B cell (primary cell): ENCODE measurements around the gene TBCA. TPM values are rescaled to one million over a fixed set of nuclear protein-coding genes. Genes with fewer than 3 reads are reported as not detected.

Experiments used
- ATAC-seq: fragments of 200-7000 bp; cut with Tn5 transposase; one replicate; pipeline ENCODE4 v1.10.0; 2021; ENCODE audit warnings: low read depth, mild to moderate bottlenecking, moderate number of reproducible peaks, moderate library complexity
- CTCF ChIA-PET: fragments of 350-600 bp; sonication (Branson Sonifier 250); formaldehyde crosslinking; loops from one replicate; lab custom pipeline; 2021; ENCODE audit warnings: antibody characterized with exemption, inconsistent platforms; lab: Charles Lee
- POLR2A ChIA-PET: fragments of 350-600 bp; sonication (Branson Sonifier 250); formaldehyde crosslinking; loops from one replicate; lab custom pipeline; 2021; ENCODE audit warnings: antibody characterized with exemption; lab: Charles Lee
- DNase-seq: peaks from one replicate; pipeline ENCODE4 v3.0.0; 2013
- H2AFZ ChIP-seq: 2 replicates; pipeline ENCODE4 v1.6.1; 2012; ENCODE audit warnings: mild to moderate bottlenecking, low read depth, low read length; ENCODE audit not compliant: insufficient read depth, poor library complexity, severe bottlenecking
- H3K27ac ChIP-seq, 2 donors: 1 replicate in 1 of 2; 2 replicates in 1 of 2; pipeline ENCODE4 v1.5.1; 2012 to 2013; ENCODE audit warnings: low read length in 2 of 2, mild to moderate bottlenecking in 2 of 2, moderate library complexity in 1 of 2
- H3K27me3 ChIP-seq, 4 experiments: fragments of 200-600 bp in 1 of 4; sonication (generic) in 1 of 4; replicated peaks in 1 of 4; 1 replicate in 2 of 4; 2 replicates in 2 of 4; pipeline versions ENCODE4 v1.6.1 to v1.7.0; 2013 to 2016; ENCODE audit warnings: low read length in 3 of 4, mild to moderate bottlenecking in 2 of 4, mixed read lengths in 1 of 4, moderate library complexity in 1 of 4; ENCODE audit not compliant: insufficient read depth in 4 of 4, control insufficient read depth in 3 of 4; ENCODE audit errors: control extremely low read depth in 1 of 4
- H3K36me3 ChIP-seq, 2 experiments: replicated peaks in 1 of 2; 1 replicate in 1 of 2; 2 replicates in 1 of 2; pipeline versions ENCODE4 v1.6.1 to v1.7.1; 2013; ENCODE audit warnings: low read length in 1 of 2; ENCODE audit not compliant: insufficient read depth in 2 of 2, control insufficient read depth in 1 of 2; ENCODE audit errors: control extremely low read depth in 1 of 2, extremely low read depth in 1 of 2
- H3K4me1 ChIP-seq, 2 donors: fragments of 200-600 bp in 1 of 2; sonication (generic) in 1 of 2; 1 replicate in 1 of 2; 2 replicates in 1 of 2; pipeline versions ENCODE4 v1.5.1 to v1.6.1; 2013 to 2017; ENCODE audit warnings: low read length in 2 of 2; ENCODE audit not compliant: control insufficient read depth in 2 of 2, insufficient read depth in 2 of 2
- H3K4me2 ChIP-seq: replicated peaks from 2 replicates; pipeline ENCODE3; 2012; ENCODE audit warnings: mild to moderate bottlenecking, low read depth, low read length; ENCODE audit not compliant: poor library complexity, severe bottlenecking
- H3K4me3 ChIP-seq, 5 experiments: fragments of 200-600 bp in 1 of 5; sonication (generic) in 1 of 5; 1 replicate in 3 of 5; 2 replicates in 2 of 5; pipeline versions ENCODE4 v1.5.1 to v1.7.0; 2011 to 2016; ENCODE audit warnings: low read length in 4 of 5, mild to moderate bottlenecking in 4 of 5, low read depth in 2 of 5, control low read depth in 1 of 5, moderate library complexity in 1 of 5; ENCODE audit not compliant: insufficient read depth in 1 of 5; ENCODE audit errors: control extremely low read depth in 1 of 5, extremely low read depth in 1 of 5
- H3K79me2 ChIP-seq: fragments of 200-600 bp; sonication (generic); one replicate; pipeline ENCODE4 v1.6.0; 2016; ENCODE audit warnings: low read length; ENCODE audit not compliant: control insufficient read depth, insufficient read depth
- H3K9ac ChIP-seq: fragments of 200-600 bp; sonication (generic); 2 replicates; pipeline ENCODE4 v1.6.1; 2017; ENCODE audit warnings: mild to moderate bottlenecking, low read length, moderate library complexity
- H3K9me3 ChIP-seq, 3 donors: one replicate each; pipeline versions ENCODE4 v1.6.1 to v1.7.1; 2013; ENCODE audit warnings: low read length in 2 of 3; ENCODE audit not compliant: control insufficient read depth in 2 of 3, insufficient read depth in 1 of 3; ENCODE audit errors: control extremely low read depth in 1 of 3
- H4K20me1 ChIP-seq: 2 replicates; pipeline ENCODE4 v1.6.0; 2012; ENCODE audit warnings: mild to moderate bottlenecking, low read length; ENCODE audit not compliant: insufficient read depth, control insufficient read depth, poor library complexity, severe bottlenecking
- H3K27ac Mint-ChIP-seq: one replicate; pipeline ENCODE4 v1.8.0; 2021; ENCODE audit warnings: mixed read lengths
- H3K27me3 Mint-ChIP-seq: one replicate; pipeline ENCODE4 v1.8.0; 2021; ENCODE audit warnings: mixed read lengths
- H3K4me1 Mint-ChIP-seq: one replicate; pipeline ENCODE4 v1.8.0; 2021; ENCODE audit warnings: mixed read lengths
- H3K4me3 Mint-ChIP-seq: one replicate; pipeline ENCODE4 v1.8.0; 2021; ENCODE audit warnings: mixed read lengths
- H3K9me3 Mint-ChIP-seq: one replicate; pipeline ENCODE4 v1.8.0; 2022; ENCODE audit warnings: mixed read lengths; ENCODE audit not compliant: insufficient read depth
- EZH2 ChIP-seq: IDR thresholded peaks from 2 replicates; pipeline ENCODE4 v1.6.1; 2012; ENCODE audit warnings: borderline replicate concordance, low read depth, mild to moderate bottlenecking, moderate library complexity, low read length; ENCODE audit not compliant: insufficient read depth, poor library complexity, severe bottlenecking
- WGBS: methylation state at CpG from one replicate; pipeline ENCODE4 v1.1.5; 2013; ENCODE audit warnings: missing lambda C conversion rate; ENCODE audit not compliant: insufficient coverage; 5-methylcytosine and 5-hydroxymethylcytosine counted together
- intact Hi-C: fragments of 100-400 bp; cut with micrococcal nuclease; formaldehyde crosslinking; loops from one replicate; pipeline ENCODE4 v1.10.0; 2022
- polyA plus RNA-seq: library from polyadenylated mRNA; depleted of rRNA; stranded (reverse); fragments of >200 nt; gene quantifications from 2 replicates; pipeline ENCODE4 v1.2.3, GENCODE V29; 2012
- total RNA-seq, 2 donors: library from RNA; stranded (reverse); fragments of 120-200 nt in 1 of 2; gene quantifications; 1 replicate in 1 of 2; 2 replicates in 1 of 2; pipeline versions ENCODE4 v1.2.3 to v1.2.4, GENCODE V29; 2013 to 2022
- TF ChIP-seq, protein P1 (sequence below): fragments of 200-600 bp; IDR thresholded peaks from one replicate; pipeline ENCODE4 v1.8.0; 2022; ENCODE audit warnings: antibody characterized with exemption, mild to moderate bottlenecking

TBCA gene
- total and polyA plus RNA-seq, 2 donors (not counting 1 experiment from before 2014, with no cell fraction given) = 22.3 to 110 TPM

DNA sequence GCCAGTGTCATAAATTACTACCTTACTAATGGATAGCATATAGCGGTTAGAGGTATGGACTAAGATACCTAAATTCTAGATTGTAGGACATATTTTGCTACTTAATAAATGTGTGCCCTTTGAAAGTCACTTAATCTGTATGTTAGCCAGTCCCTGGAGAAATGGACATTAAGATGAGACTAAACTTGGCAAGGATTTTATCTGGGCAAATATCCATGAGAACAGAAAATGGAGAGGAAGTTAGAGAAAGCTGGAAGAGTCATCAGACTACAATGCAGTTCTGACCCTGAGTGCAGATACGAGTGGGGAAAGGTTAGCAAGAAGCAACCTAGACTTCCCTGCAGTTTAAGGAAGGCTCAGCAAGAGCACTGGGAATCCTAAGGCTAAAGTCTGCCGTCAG is 33.0 kb downstream of the TBCA start:
- POLR2A ChIA-PET = no interaction called here
- Histone ChIP-seq H3K36me3 (no peaks in the 10 kb centered on the region), H3K4me1 (no peaks in the 10 kb centered on the region), H3K4me3 (no peak overlapping the region), H3K9me3 (no peaks in the 10 kb centered on the region), H3K4me2 (no peak overlapping the region), H3K27me3 (no peaks in the 10 kb centered on the region), H3K9ac (no peak overlapping the region), H4K20me1 (peaks cover 35% of the 10 kb centered on the region), H2AFZ (no peak overlapping the region), H3K79me2 (peaks cover 30% of the 10 kb centered on the region), H3K27ac (no peak overlapping the region)
- CTCF ChIA-PET = no interaction called here
- peaks cover 10% of the 10 kb centered on the region for H3K4me1 Mint-ChIP-seq
- TF ChIP-seq, protein P1, sequence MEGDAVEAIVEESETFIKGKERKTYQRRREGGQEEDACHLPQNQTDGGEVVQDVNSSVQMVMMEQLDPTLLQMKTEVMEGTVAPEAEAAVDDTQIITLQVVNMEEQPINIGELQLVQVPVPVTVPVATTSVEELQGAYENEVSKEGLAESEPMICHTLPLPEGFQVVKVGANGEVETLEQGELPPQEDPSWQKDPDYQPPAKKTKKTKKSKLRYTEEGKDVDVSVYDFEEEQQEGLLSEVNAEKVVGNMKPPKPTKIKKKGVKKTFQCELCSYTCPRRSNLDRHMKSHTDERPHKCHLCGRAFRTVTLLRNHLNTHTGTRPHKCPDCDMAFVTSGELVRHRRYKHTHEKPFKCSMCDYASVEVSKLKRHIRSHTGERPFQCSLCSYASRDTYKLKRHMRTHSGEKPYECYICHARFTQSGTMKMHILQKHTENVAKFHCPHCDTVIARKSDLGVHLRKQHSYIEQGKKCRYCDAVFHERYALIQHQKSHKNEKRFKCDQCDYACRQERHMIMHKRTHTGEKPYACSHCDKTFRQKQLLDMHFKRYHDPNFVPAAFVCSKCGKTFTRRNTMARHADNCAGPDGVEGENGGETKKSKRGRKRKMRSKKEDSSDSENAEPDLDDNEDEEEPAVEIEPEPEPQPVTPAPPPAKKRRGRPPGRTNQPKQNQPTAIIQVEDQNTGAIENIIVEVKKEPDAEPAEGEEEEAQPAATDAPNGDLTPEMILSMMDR = no peak
- no peak for TF ChIP-seq EZH2
- no peak for ATAC-seq
- no peaks in the 10 kb centered on the region for H3K9me3 Mint-ChIP-seq
- H3K27ac Mint-ChIP-seq = no peak overlapping the region
- DNase-seq = no peak
- H3K4me3 Mint-ChIP-seq = no peak overlapping the region
- WGBS = 100% methylated on average over 2 of the region's 3 CpGs
- intact Hi-C loops = no loop called here
- H3K27me3 Mint-ChIP-seq = no peaks in the 10 kb centered on the region

DNA sequence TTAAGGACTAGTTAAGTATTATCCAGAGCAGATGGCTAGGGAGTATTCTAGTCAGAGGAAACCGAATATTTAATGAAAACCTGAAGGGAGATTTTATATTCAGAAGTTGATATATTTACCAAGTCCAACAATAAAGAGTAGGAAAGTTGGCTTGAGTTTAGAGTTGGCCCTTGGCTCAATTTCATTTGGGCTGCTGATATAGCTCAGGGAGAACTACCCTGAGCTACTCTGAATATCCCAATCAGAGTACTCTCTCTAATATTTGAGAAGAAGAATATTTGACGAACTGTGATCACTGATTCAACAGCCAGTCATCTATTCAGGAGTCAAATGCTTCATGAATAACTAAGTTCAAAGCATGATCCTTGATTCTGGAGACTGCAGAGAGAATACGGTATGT is 34.5 kb downstream of the TBCA start:
- Mint-ChIP-seq H3K27me3 (no peaks in the 10 kb centered on the region), H3K9me3 (no peaks in the 10 kb centered on the region), H3K27ac (no peak overlapping the region), H3K4me1 (peaks cover 11% of the 10 kb centered on the region), H3K4me3 (no peak overlapping the region)
- no peak overlapping the region for H3K27ac ChIP-seq
- WGBS = no CpG with 5 or more reads among the region's 3 CpGs
- ATAC-seq = no peak
- TF ChIP-seq, protein P1 = no peak
- TF ChIP-seq EZH2 = no peak
- intact Hi-C loops = no loop called here
- no peaks in the 10 kb centered on the region for H3K9me3 ChIP-seq
- POLR2A ChIA-PET = no interaction called here
- H3K79me2 ChIP-seq = peaks cover 35% of the 10 kb centered on the region
- no peaks in the 10 kb centered on the region for H3K36me3 ChIP-seq
- H3K9ac ChIP-seq = no peak overlapping the region
- no peak overlapping the region for H3K4me3 ChIP-seq
- H3K4me2 ChIP-seq = no peak overlapping the region
- H3K27me3 ChIP-seq = no peaks in the 10 kb centered on the region
- H4K20me1 ChIP-seq = peaks cover 34% of the 10 kb centered on the region
- H2AFZ ChIP-seq = no peak overlapping the region
- DNase-seq = no peak
- no peaks in the 10 kb centered on the region for H3K4me1 ChIP-seq
- CTCF ChIA-PET = interaction anchor here (0.7 kb wide), 1 partner anchor 1680 kb away, joined by 4 read pairs; no protein-coding TSS in a partner anchor
